Fibroblast of pulmonary artery (primary cell): ENCODE measurements around the gene NDC1.
A peak's percentile ranks its signal among the peaks of the same experiment; 100 is the strongest.

Experiments
- DNase-seq: peaks from one replicate; pipeline ENCODE4 v3.0.0-alpha.2; 2010; ENCODE audit warnings: low read depth
- H3K4me3 ChIP-seq: replicated peaks from 2 replicates; pipeline ENCODE4 v1.5.1; 2011; ENCODE audit warnings: low read depth, mild to moderate bottlenecking, control low read depth, low read length, moderate library complexity
- CTCF ChIP-seq: IDR thresholded peaks from 2 replicates; pipeline ENCODE4 v1.5.1; 2011; ENCODE audit warnings: mild to moderate bottlenecking, control low read depth, low read length, inconsistent platforms; ENCODE audit errors: missing control alignments

Gene NDC1

DNA sequence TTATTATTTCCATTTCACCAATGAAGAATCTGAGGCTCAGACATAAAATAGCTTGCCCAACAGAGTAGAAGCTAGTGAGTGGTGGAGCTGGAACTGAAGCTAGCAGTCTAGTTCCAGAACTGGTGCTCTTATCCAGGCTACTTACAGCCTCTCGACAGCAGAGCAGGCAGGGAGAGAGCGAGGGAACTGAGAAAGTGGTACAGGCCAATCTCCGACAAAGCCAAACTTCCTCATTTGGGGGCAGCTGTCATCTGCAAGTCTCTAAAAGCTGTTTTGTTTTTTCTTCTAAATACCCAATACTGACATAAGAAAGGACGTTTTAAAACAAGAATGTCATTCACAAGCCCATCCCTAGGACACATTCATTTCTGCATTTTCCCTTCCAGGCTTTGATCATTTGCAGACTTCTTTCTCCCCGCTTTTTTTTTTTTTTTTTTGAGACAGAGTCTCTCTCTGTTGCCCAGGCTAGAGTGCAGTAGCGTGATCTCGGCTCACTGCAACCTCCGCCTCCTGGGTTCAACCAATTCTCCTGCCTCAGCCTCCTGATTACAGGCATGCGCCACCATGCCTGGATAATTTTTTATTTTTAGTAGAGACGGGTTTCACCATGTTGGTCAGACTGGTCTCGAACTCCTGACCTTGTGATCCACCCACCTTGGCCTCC is 31.5 kb upstream of the NDC1 start:
- H3K4me3 ChIP-seq = no peak overlapping the region
- TF ChIP-seq CTCF = no peak
- DNase-seq = no peak

DNA sequence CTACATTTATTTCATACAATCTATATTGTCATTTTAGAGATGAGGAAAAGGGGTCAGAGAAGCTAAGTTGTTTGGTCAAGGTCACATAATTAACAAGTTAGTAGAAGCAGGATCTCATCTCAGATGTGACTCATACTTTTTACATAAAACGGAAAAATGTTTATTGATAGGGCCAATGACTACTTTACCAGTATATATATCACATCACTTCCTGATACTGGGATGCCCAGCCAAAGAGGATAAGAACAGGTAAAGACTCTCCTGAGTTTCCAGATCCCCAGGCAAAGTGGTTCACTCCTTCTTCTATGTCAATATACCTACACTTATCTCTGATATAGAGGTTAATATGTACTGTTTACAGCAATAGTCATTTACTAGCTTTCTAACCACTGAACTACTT is 30.5 kb upstream of the NDC1 start:
- no peak for DNase-seq
- H3K4me3 ChIP-seq = no peak overlapping the region
- TF ChIP-seq CTCF = no peak

GRCh38 chr1:53862507-53862906 is 24.4 kb upstream of the NDC1 start:
- no peak for DNase-seq
- H3K4me3 ChIP-seq = no peak overlapping the region
- no peak for TF ChIP-seq CTCF

- no peak overlapping the region for H3K4me3 ChIP-seq
- DNase-seq = peak; percentile 68
- peak; percentile 91 for TF ChIP-seq CTCF
Observed at GRCh38 chr1:53860967-53861411, 22.9 kb upstream of the NDC1 start.

- DNase-seq = no peak
- no peak for TF ChIP-seq CTCF
- H3K4me3 ChIP-seq = no peak overlapping the region
Observed at GRCh38 chr1:53851571-53852285, 13.6 kb upstream of the NDC1 start.

GRCh38 chr1:53850082-53850673 is 12.1 kb upstream of the NDC1 start:
- no peak for TF ChIP-seq CTCF
- no peak for DNase-seq
- no peak overlapping the region for H3K4me3 ChIP-seq
